ENCODE data around the gene CYBB. TPM values are rescaled to one million over a fixed set of nuclear protein-coding genes. Genes with fewer than 3 reads are reported as not detected.
"Not testable (repeated sequence)": the region's sequence is repeated elsewhere in the genome, so short reads cannot be mapped to it uniquely, and the experiment has no call there.

Gene CYBB
- total and polyA plus RNA-seq, 9 donors = 3.5 to 37.2 (median 12.9) TPM

GRCh38 chrX:37763400-37763799, 16.5 kb upstream of the CYBB start:
- Histone ChIP-seq H3K27me3 (no peaks in the 10 kb centered on the region), H3K4me3 (no peak overlapping the region), H3K27ac (no peak overlapping the region), H3K36me3 (no peaks in the 10 kb centered on the region), H3K4me1 (ENCODE audit: insufficient read depth) (no peaks in the 10 kb centered on the region), H3K9me3 (no peaks in the 10 kb centered on the region)
- TF ChIP-seq EP300 (IDR thresholded peaks at IDR 0.05) (no peak), CTCF (IDR thresholded peaks at IDR 0.05) (no peak), POLR2A (IDR thresholded peaks at IDR 0.05) (no peak)
- intact Hi-C loops (cut with DNase I) = no loop called here
- DNase-seq = no peak

DNA sequence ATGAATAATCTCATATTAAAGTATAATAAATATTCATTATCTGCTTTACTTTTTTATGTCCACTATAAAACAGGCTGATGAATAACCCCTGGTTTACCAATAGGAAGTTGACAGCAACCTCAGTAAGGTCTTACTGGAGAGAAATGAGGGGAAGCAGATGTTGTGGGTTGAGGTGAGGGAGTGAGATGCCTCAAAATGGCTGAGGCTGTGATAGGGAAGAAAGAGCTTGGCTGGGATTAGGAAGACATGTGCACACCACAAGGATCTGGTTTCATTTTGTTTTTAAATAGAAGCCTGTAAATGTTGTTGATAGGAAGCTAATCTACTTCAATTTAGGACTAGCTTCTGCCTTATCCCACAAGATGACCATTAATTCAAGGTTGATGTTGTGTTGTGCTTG, 14.4 kb upstream of the CYBB start:
- intact Hi-C loops (cut with DNase I) = no loop called here

DNA sequence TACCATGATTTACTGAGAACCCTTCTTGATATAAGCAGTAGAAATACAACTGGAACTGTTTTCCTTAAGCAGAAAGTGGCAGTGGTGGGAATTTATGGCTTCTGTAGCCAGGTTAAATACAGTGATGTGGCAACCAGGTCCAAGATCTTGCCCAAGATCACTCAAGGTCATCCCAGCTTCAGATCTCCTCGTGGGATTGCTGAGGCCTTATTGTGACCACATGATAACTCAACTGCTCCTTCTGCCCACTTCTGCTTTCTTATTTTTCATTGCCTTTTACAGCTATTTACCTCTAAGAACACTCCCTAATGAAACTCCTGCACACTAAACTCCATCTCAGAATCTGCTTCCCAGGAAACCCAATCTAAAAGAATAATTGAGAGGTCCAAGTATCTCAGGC, 12.4 kb upstream of the CYBB start:
- no peaks in the 10 kb centered on the region for H3K27me3 ChIP-seq
- H3K27ac ChIP-seq = no peak overlapping the region
- peaks cover 0 to 3% of the 10 kb centered on the region in 2 donors for H3K9me3 ChIP-seq
- no peaks in the 10 kb centered on the region for H3K36me3 ChIP-seq
- no peaks in the 10 kb centered on the region for H3K4me1 ChIP-seq (ENCODE audit: insufficient read depth)
- 17 to 19% (median 19%) methylated on average over 1 of the region's 1 CpG for WGBS, 3 donors
- intact Hi-C loops (cut with DNase I) = no loop called here
- TF ChIP-seq EP300 (IDR thresholded peaks at IDR 0.05) (no peak), POLR2A (IDR thresholded peaks at IDR 0.05) (no peak), CTCF (IDR thresholded peaks at IDR 0.05) (no peak)
- no peak for DNase-seq
- H3K4me3 ChIP-seq = no peak overlapping the region

More for the DNA sequence above, 14.4 kb upstream of the CYBB start:
- Histone ChIP-seq H3K4me3 (no peak overlapping the region), H3K36me3 (no peaks in the 10 kb centered on the region), H3K9me3 (peaks cover 0 to 3% of the 10 kb centered on the region in 2 donors), H3K4me1 (ENCODE audit: insufficient read depth) (no peaks in the 10 kb centered on the region), H3K27me3 (no peaks in the 10 kb centered on the region), H3K27ac (no peak overlapping the region)
- DNase-seq = no peak
- TF ChIP-seq EP300 (IDR thresholded peaks at IDR 0.05) = no peak
- no peak for TF ChIP-seq POLR2A (IDR thresholded peaks at IDR 0.05)
- TF ChIP-seq CTCF (IDR thresholded peaks at IDR 0.05) = no peak

DNA sequence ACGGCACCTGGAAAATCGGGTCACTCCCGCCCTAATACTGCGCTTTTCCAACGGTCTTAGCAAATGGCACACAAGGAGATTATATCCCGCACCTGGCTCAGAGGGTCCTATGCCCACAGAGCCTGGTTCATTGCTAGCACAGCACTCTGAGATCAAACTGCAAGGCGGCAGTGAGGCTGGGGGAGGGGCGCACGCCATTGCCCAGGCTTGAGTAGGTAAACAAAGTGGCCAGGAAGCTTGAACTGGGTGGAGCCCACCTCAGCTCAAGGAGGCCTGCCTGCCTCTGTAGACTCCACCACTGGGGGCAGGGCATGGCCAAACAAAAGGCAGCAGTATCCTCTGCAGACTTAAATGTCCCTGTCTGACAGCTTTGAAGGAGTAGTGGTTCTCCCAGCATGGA, 11.0 kb upstream of the CYBB start:
- DNase-seq; H3K36me3 ChIP-seq; intact Hi-C loops (cut with DNase I); H3K9me3 ChIP-seq; H3K4me3 ChIP-seq; H3K27ac ChIP-seq; H3K4me1 ChIP-seq (ENCODE audit: insufficient read depth); H3K27me3 ChIP-seq: not testable (repeated sequence)
- WGBS, 3 donors = 93 to 94% (median 94%) methylated on average over 9 of the region's 9 CpGs

DNA sequence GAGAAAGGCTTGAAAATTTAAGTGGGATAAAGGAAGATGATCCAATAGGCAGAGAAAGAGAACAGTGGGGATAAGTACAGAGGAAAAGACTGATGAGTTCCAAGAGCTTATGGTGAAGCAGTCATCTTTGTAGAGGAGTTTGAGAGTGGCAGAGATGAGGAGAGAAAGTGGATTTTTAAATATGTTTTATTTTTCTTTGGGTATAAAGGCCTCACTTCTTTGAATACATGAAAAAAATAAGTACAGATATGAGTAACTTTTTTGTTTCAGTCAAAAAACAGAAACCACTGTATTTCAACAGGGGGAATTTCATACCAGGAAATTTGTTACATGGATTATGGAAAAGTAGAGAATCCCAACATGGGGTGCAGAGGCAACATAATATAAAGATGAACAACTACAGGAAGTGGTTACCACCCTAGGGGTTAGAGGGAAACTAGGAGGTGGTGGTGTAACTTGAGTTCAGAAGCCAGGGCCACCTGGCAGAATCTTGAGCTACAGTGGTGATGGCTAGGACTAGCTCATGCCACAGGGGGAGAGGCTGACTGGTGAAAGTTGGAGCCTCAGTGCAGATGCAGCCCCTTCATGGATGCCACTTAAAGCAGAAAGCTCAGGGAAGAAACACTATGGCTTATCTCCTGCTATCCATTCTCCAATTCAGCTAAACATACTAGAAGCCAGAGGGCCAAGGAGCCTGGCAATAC, 3.4 kb upstream of the CYBB start:
- H3K27ac ChIP-seq = no peak overlapping the region
- H3K4me3 ChIP-seq = no peak overlapping the region
- H3K9me3 ChIP-seq = no peaks in the 10 kb centered on the region
- DNase-seq = no peak
- no peaks in the 10 kb centered on the region for H3K4me1 ChIP-seq (ENCODE audit: insufficient read depth)
- no peaks in the 10 kb centered on the region for H3K36me3 ChIP-seq
- intact Hi-C loops (cut with DNase I) = no loop called here
- TF ChIP-seq CTCF (IDR thresholded peaks at IDR 0.05) = no peak
- no peak for TF ChIP-seq POLR2A (IDR thresholded peaks at IDR 0.05)
- TF ChIP-seq EP300 (IDR thresholded peaks at IDR 0.05) = no peak
- H3K27me3 ChIP-seq = no peaks in the 10 kb centered on the region

All from ovary (tissue), 9 donors.